T-helper 1 cell treated with Interleukin-12 subunit alpha and Interleukin-12 subunit beta and Interleukin-4 antibody, amounts not matched to agents 30 ng/mL and 1 ng/mL, for 36 hours (primary cell): Measurements from ENCODE around the gene CARHSP1. TPM values are rescaled to one million over a fixed set of nuclear protein-coding genes. Genes with fewer than 3 reads are reported as not detected.

Source experiments
- intact Hi-C: fragments of 100-400 bp; cut with micrococcal nuclease; formaldehyde crosslinking; loops from one replicate; pipeline ENCODE4 v1.15.1; 2024
- total RNA-seq: library from RNA; stranded (reverse); gene quantifications from 2 replicates; pipeline ENCODE4 v1.2.3, GENCODE V29; 2022

The CARHSP1 gene
- total RNA-seq, 1 donor from 2014 or later: 102 TPM

GRCh38 chr16:8872967-8873865 is 4.4 kb upstream of the CARHSP1 start:
- intact Hi-C loops: no loop called here

GRCh38 chr16:8872071-8872470 is 3.3 kb upstream of the CARHSP1 start:
- intact Hi-C loops: no loop called here

- intact Hi-C loops: loop anchor here (1.0 to 5.0 kb wide), 7 partner anchors 53 to 303 kb away; partner anchors contain the start of genes ABAT and METTL22
These were observed 1.1 kb upstream of the CARHSP1 start for GRCh38 chr16:8869988-8870241.

GRCh38 chr16:8869212-8869987 is 594 bp upstream of the CARHSP1 start:
- intact Hi-C loops: loop anchor here (1.0 to 5.0 kb wide), 6 partner anchors 52 to 303 kb away; partner anchors contain the start of genes ABAT and METTL22

- intact Hi-C loops: loop anchor here (1.0 to 5.0 kb wide), 6 partner anchors 12 to 301 kb away; partner anchors contain the start of genes HAPSTR1, PMM2 and TMEM186
These were observed 832 bp downstream of the CARHSP1 start for GRCh38 chr16:8867932-8868415.

GRCh38 chr16:8867216-8867931 is 1.4 kb downstream of the CARHSP1 start:
- intact Hi-C loops: loop anchor here (5.0 kb wide), 2 partner anchors 50 to 210 kb away; no protein-coding TSS in a partner anchor

GRCh38 chr16:8866884-8867215 is 2.0 kb downstream of the CARHSP1 start:
- intact Hi-C loops: loop anchor here (5.0 kb wide), 2 partner anchors 50 to 210 kb away; no protein-coding TSS in a partner anchor

- intact Hi-C loops: loop anchor here (5.0 kb wide), 2 partner anchors 49 to 209 kb away; no protein-coding TSS in a partner anchor
These were observed 2.5 kb downstream of the CARHSP1 start for GRCh38 chr16:8866118-8866883.

- intact Hi-C loops: loop anchor here (5.0 kb wide), 2 partner anchors 48 to 208 kb away; no protein-coding TSS in a partner anchor
These were observed 3.5 kb downstream of the CARHSP1 start for GRCh38 chr16:8865145-8865882.

GRCh38 chr16:8864480-8865110 is 4.2 kb downstream of the CARHSP1 start:
- intact Hi-C loops: loop anchor here (5.0 kb wide), 2 partner anchors 47 to 207 kb away; no protein-coding TSS in a partner anchor

GRCh38 chr16:8863594-8864424 is 5.0 kb downstream of the CARHSP1 start:
- intact Hi-C loops: no loop called here

- intact Hi-C loops: no loop called here
These were observed 6.3 kb downstream of the CARHSP1 start for GRCh38 chr16:8862309-8863130.

GRCh38 chr16:8861563-8862308 is 7.1 kb downstream of the CARHSP1 start:
- intact Hi-C loops: no loop called here

- intact Hi-C loops: no loop called here
These were observed 8.6 kb downstream of the CARHSP1 start for GRCh38 chr16:8859913-8860881.
